Measurements from ENCODE around the gene CYP4F11. TPM values are rescaled to one million over a fixed set of nuclear protein-coding genes. Genes with fewer than 3 reads are reported as not detected.
"Not testable (repeated sequence)": the region's sequence is repeated elsewhere in the genome, so short reads cannot be mapped to it uniquely, and the experiment has no call there.

Gene CYP4F11
- total RNA-seq, 2 donors from 2014 or later: 6.7 to 8.1 TPM

DNA sequence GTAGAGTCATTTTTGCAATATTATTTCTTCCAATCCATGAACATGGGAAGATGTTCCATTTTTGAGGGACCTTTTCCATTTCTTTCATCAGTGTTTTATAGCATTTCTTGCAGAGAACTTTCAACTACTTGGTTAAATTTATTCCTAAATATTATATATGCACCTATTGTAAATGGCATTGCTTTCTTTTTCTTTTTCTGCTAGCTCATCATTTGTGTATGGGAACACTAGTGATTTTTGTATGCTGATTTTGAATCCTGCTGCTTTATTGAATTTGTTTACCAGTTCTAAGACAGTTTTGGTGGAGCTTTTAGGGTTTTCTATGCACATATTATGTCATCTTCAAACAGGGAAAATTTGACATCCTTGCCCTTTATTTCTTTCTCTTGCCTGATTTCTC, 29.3 kb downstream of the CYP4F11 start:
- Histone ChIP-seq H3K27ac (no peak overlapping the region), H3K9ac (ENCODE audit: low read depth in 2 of 2, low read length in 2 of 2) (no peak overlapping the region), H3K27me3 (no peaks in the 10 kb centered on the region), H3K36me3 (no peaks in the 10 kb centered on the region), H3K4me1 (no peaks in the 10 kb centered on the region), H3K4me3 (no peak overlapping the region), H3K9me3 (no peaks in the 10 kb centered on the region)
- DNase-seq: no peak
- intact Hi-C loops (cut with DNase I): no loop called here
- TF ChIP-seq, protein P1, sequence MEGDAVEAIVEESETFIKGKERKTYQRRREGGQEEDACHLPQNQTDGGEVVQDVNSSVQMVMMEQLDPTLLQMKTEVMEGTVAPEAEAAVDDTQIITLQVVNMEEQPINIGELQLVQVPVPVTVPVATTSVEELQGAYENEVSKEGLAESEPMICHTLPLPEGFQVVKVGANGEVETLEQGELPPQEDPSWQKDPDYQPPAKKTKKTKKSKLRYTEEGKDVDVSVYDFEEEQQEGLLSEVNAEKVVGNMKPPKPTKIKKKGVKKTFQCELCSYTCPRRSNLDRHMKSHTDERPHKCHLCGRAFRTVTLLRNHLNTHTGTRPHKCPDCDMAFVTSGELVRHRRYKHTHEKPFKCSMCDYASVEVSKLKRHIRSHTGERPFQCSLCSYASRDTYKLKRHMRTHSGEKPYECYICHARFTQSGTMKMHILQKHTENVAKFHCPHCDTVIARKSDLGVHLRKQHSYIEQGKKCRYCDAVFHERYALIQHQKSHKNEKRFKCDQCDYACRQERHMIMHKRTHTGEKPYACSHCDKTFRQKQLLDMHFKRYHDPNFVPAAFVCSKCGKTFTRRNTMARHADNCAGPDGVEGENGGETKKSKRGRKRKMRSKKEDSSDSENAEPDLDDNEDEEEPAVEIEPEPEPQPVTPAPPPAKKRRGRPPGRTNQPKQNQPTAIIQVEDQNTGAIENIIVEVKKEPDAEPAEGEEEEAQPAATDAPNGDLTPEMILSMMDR (IDR thresholded peaks at IDR 0.05): no peak

DNA sequence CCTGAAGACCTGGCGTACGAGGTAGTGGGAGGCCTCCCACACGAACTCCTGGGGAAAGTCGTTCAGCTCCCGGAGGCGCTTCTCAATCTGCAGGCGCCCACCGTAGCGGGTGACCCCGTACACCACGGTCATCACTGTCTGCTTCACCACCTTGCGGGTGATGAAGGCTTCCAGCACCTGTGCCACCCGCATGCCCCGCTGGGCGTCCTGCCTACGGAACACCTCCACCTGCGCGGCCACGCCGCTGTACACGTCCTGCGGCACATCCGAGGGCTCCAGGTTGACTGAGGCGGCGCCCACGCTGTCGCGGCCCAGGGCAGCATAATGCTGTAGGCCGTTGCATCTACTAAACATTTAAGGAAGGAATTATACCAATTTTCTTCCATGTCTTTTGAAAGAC, 31.4 kb downstream of the CYP4F11 start:
- DNase-seq; H3K9ac ChIP-seq (ENCODE audit: low read depth in 2 of 2, low read length in 2 of 2); H3K36me3 ChIP-seq; H3K9me3 ChIP-seq; H3K4me1 ChIP-seq; H3K27me3 ChIP-seq; H3K4me3 ChIP-seq; intact Hi-C loops (cut with DNase I); H3K27ac ChIP-seq: not testable (repeated sequence)

DNA sequence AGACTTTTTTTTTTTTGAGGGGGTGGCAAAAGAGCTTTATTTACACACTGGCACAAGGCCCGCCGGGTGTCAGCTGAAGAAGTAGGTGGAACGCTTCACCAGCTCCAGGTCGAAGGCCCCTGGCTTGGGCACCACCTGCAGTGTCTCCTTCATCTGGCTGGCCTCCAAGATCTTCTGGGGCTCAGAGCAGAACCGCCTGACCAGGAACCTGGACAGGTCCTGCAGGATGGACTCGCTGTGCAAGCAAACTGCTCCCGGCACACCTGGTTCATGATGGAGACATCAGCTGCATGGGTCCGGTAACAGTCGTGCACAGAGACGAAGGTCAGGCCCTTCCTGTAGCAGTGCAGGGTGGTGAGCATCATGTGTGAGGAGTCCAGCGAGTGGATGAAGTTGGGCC, 32.1 kb downstream of the CYP4F11 start:
- no peak overlapping the region for H3K9ac ChIP-seq (ENCODE audit: low read depth in 2 of 2, low read length in 2 of 2)
- H3K4me1 ChIP-seq: no peaks in the 10 kb centered on the region
- no peak for DNase-seq
- H3K27ac ChIP-seq: no peak overlapping the region
- intact Hi-C loops (cut with DNase I): no loop called here
- no peak overlapping the region for H3K4me3 ChIP-seq
- TF ChIP-seq, protein P1 (IDR thresholded peaks at IDR 0.05): no peak
- H3K27me3 ChIP-seq: no peaks in the 10 kb centered on the region
- no peaks in the 10 kb centered on the region for H3K36me3 ChIP-seq
- H3K9me3 ChIP-seq: no peaks in the 10 kb centered on the region

DNA sequence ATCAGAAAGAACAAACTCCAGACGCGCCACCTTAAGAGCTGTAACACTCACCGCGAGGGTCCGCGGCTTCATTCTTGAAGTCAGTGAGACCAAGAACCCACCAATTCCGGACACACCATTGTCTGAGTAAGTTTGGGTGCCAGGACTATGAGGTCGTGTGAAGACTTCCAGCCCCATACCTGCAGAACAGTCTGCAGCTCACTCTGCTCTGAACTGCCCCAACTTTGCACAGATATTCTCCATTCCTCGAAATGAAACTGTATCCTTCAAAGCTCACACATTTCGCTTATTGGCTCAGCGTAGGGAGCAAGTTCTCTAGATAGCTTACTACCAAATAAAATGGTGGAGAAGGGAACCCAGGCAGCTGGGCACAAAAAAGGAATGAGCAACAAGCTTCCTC, 33.8 kb downstream of the CYP4F11 start:
- Histone ChIP-seq H3K9me3 (no peaks in the 10 kb centered on the region), H3K27me3 (no peaks in the 10 kb centered on the region), H3K4me1 (no peaks in the 10 kb centered on the region), H3K4me3 (no peak overlapping the region), H3K9ac (ENCODE audit: low read depth in 2 of 2, low read length in 2 of 2) (no peak overlapping the region), H3K27ac (no peak overlapping the region), H3K36me3 (no peaks in the 10 kb centered on the region)
- intact Hi-C loops (cut with DNase I): no loop called here
- TF ChIP-seq, protein P1 (IDR thresholded peaks at IDR 0.05): no peak
- no peak for DNase-seq

DNA sequence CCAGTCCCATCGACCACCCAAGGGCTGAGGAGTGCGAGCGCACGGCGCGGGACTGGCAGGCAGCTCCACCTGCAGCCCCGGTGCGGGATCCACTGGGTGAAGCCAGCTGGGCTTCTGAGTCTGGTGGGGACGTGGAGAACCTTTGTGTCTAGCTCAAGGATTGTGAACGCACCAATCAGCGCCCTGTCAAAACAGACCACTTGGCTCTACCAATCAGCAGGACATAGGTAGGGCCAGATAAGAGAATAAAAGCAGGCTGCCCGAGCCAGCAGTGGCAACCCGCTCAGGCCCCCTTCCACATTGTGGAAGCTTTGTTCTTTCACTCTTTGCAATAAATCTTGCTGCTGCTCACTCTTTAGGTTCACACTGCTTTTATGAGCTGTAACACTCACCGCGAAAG, 34.3 kb downstream of the CYP4F11 start:
- H3K36me3 ChIP-seq; H3K4me1 ChIP-seq; DNase-seq; H3K9ac ChIP-seq (ENCODE audit: low read depth in 2 of 2, low read length in 2 of 2); H3K4me3 ChIP-seq; H3K27me3 ChIP-seq; intact Hi-C loops (cut with DNase I); H3K27ac ChIP-seq; H3K9me3 ChIP-seq: not testable (repeated sequence)

DNA sequence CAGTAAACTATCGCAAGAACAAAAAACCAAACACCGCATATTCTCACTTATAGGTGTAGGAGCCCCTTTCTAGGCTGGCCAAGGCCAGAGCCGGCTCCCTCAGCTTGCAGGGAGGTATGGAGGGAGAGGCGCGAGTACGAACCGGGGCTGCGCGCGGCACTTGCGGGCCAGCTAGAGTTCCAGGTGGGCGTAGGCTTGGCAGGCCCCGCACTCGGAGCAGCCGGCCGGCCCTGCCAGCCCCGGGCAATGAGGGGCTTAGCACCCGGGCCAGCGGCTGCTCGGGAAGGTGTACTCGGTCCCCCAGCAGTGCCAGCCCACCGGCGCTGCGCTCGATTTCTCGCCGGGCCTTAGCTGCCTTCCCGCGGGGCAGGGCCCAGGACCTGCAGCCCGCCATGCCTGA, 34.8 kb downstream of the CYP4F11 start:
- intact Hi-C loops (cut with DNase I); H3K9ac ChIP-seq (ENCODE audit: low read depth in 2 of 2, low read length in 2 of 2); H3K9me3 ChIP-seq; H3K4me1 ChIP-seq; H3K36me3 ChIP-seq; H3K4me3 ChIP-seq; DNase-seq; H3K27me3 ChIP-seq; H3K27ac ChIP-seq: not testable (repeated sequence)

DNA sequence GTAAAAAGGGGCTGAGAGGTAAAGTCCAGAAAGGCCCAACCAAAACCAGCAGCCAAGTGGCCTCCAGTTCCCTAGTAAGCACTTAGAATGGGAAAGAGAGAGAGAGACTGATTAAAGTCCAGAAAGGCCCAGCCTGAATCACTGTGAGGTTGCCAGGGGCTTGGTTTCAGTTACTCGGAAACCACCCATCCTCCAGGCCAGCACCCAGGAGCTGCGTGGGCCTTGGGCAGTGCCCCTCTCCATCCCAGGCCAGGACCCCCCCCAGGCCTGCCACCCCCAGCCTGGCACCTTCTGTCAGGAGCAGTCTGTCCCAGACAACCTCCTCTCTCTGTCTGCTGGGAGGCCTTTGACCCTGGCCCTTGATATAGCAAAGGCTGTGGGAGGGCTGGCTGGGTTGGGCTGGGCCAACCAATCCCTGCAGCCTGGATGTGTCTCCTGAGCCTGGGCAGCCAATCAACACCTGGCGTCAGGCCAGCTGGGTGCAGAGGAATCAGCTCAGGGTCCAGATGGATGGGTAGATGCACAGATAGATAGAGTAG, 36.5 kb downstream of the CYP4F11 start, which contains the start of gene CYP4F2:
TSS of gene CYP4F2 (minus strand) at position 337 of the 539 bp plus-strand sequence. CDS start 463 bp downstream, outside the sequence.
- intact Hi-C loops (cut with DNase I): no loop called here
- no peak within 1 kb of the TSS for H3K9ac ChIP-seq (ENCODE audit: low read depth in 2 of 2, low read length in 2 of 2)
- DNase-seq: peak; percentile 29
- no peaks in the 10 kb centered on the region for H3K27me3 ChIP-seq
- no peaks in the 10 kb centered on the region for H3K9me3 ChIP-seq
- no peaks in the 10 kb centered on the region for H3K4me1 ChIP-seq
- H3K27ac ChIP-seq: no peak within 1 kb of the TSS
- TF ChIP-seq, protein P1 (IDR thresholded peaks at IDR 0.05): no peak
- H3K4me3 ChIP-seq: no peak within 1 kb of the TSS
- no peaks in the 10 kb centered on the region for H3K36me3 ChIP-seq

Data from colonic mucosa (tissue), 4 donors.